KMS-11 (cell line): ENCODE data around the gene IFT25.
"Not testable (repeated sequence)": the region's sequence is repeated elsewhere in the genome, so short reads cannot be mapped to it uniquely, and the experiment has no call there.

Experiments
- H2AFZ ChIP-seq: fragments of 200-600 bp; sonication (generic); 2 replicates; pipeline ENCODE4 v1.6.1; 2016; ENCODE audit warnings: antibody characterized with exemption, mixed run types, low read depth
- H3K27ac ChIP-seq: fragments of 200-600 bp; sonication (generic); 2 replicates; pipeline ENCODE4 v1.6.1; 2016; ENCODE audit warnings: mild to moderate bottlenecking, mixed run types
- H3K27me3 ChIP-seq: fragments of 200-600 bp; sonication (generic); 2 replicates; pipeline ENCODE4 v1.6.1; 2017; ENCODE audit warnings: mild to moderate bottlenecking, low read depth, mixed run types, moderate library complexity; ENCODE audit not compliant: insufficient read depth
- H3K36me3 ChIP-seq: fragments of 200-600 bp; sonication (generic); 2 replicates; pipeline ENCODE4 v1.6.1; 2017; ENCODE audit warnings: mild to moderate bottlenecking, mixed run types; ENCODE audit not compliant: insufficient read depth
- H3K4me1 ChIP-seq: fragments of 200-600 bp; sonication (generic); 2 replicates; pipeline ENCODE4 v1.6.1; 2016; ENCODE audit warnings: mild to moderate bottlenecking, low read depth, mixed run types; ENCODE audit not compliant: poor library complexity, severe bottlenecking
- H3K4me2 ChIP-seq: fragments of 200-600 bp; sonication (generic); 2 replicates; pipeline ENCODE4 v1.7.0; 2016; ENCODE audit warnings: mild to moderate bottlenecking, mixed run types
- H3K4me3 ChIP-seq: fragments of 200-600 bp; sonication (generic); IDR thresholded peaks from 2 replicates; pipeline ENCODE4 v1.6.1; 2017; ENCODE audit warnings: low read depth, low read length, mixed read lengths; ENCODE audit not compliant: insufficient read depth
- H3K79me2 ChIP-seq: fragments of 200-600 bp; sonication (generic); 2 replicates; pipeline ENCODE4 v1.6.1; 2016; ENCODE audit warnings: low read depth, mixed run types; ENCODE audit not compliant: insufficient read depth
- H3K9ac ChIP-seq: fragments of 200-600 bp; sonication (generic); 2 replicates; pipeline ENCODE4 v1.6.1; 2016; ENCODE audit warnings: mild to moderate bottlenecking, mixed run types
- H4K20me1 ChIP-seq: fragments of 200-600 bp; sonication (generic); 2 replicates; pipeline ENCODE4 v1.6.1; 2016; ENCODE audit warnings: mild to moderate bottlenecking, mixed run types; ENCODE audit not compliant: insufficient read depth
- CTCF ChIP-seq: fragments of 200-600 bp; sonication (generic); conservative IDR thresholded peaks from 2 replicates; pipeline ENCODE4 v1.6.1; 2017; ENCODE audit warnings: low read depth, mild to moderate bottlenecking, antibody characterized with exemption, low read length, moderate library complexity, mixed read lengths

IFT25 gene

DNA sequence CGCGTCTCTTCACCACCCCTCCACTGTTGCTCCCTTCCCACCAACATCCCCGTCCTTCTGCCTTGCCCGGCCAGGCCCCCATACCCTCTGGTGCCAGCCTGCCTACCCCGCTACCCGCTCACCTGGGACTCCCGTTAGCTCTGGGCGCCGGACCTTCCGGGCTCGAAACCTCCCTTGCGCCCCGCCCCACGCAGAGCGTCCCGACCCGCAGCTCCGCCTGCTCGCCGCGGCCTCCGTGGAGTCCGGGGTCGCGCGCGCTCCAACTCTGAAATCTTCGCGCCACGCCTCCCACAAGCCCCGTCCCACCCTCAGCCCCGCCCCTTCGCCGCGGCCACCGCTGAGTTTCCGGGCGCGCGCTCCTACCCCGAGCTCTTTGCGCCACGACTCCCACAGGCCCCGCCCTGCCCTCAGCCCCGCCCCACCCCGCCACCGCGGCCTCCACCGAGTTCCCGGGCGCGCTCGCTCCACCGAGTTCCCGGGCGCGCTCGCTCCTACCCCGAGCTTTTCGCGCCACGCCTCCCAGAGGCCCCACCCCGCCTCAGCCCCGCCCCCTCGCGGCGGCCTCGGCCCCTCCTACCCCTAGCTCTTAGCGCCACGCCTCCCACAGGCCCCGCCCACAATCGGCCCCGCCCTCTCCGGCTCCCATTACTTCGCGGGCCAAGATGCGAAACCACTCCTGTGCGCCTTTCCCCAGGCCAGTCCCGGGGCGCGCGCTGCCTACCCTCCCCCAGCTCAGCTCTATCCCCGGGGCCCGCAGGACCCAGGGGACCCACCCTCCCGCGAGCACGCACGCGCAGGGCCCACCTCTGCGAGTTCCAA, at the start of gene IFT25:
Gene IFT25, minus strand, starts transcription at position 267 of the 819 bp plus-strand sequence. CDS start 5,617 bp downstream, outside the sequence.
- H3K27me3 ChIP-seq: no peaks in the 10 kb centered on the region
- H3K27ac ChIP-seq: peak within 1 kb of the TSS; percentile 39
- peaks cover 25% of the 10 kb centered on the region for H3K4me1 ChIP-seq
- H3K79me2 ChIP-seq: peaks cover 34% of the 10 kb centered on the region; the same call in 1 of the 2 replicates
- TF ChIP-seq CTCF: no peak
- H4K20me1 ChIP-seq: no peaks in the 10 kb centered on the region
- H2AFZ ChIP-seq: peak within 1 kb of the TSS; percentile 94
- peak within 1 kb of the TSS; percentile 51 for H3K9ac ChIP-seq
- H3K4me3 ChIP-seq: peak within 1 kb of the TSS; percentile 93
- no peaks in the 10 kb centered on the region for H3K36me3 ChIP-seq
- peak within 1 kb of the TSS; percentile 93 for H3K4me2 ChIP-seq

DNA sequence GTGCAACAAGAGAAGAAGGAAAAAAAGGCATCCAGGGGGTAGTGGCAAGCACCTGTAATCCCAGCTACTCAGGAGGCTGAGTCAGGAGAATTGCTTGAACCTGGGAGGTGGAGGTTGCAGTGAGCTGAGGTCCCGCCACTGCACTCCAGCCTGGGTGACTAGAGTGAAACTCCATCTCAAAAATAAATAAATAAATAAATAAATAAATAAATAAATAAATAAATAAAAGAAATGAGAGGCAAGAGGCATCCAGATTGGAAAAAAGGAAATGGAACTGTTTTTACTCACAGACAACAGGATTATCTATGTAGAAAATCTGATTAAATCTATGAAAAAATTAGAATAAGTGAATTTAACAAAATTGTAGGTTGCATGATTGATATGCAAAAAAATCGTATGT, 49.0 kb upstream of the IFT25 start:
- not testable (repeated sequence) for H3K4me2 ChIP-seq, H3K9ac ChIP-seq, H3K79me2 ChIP-seq

DNA sequence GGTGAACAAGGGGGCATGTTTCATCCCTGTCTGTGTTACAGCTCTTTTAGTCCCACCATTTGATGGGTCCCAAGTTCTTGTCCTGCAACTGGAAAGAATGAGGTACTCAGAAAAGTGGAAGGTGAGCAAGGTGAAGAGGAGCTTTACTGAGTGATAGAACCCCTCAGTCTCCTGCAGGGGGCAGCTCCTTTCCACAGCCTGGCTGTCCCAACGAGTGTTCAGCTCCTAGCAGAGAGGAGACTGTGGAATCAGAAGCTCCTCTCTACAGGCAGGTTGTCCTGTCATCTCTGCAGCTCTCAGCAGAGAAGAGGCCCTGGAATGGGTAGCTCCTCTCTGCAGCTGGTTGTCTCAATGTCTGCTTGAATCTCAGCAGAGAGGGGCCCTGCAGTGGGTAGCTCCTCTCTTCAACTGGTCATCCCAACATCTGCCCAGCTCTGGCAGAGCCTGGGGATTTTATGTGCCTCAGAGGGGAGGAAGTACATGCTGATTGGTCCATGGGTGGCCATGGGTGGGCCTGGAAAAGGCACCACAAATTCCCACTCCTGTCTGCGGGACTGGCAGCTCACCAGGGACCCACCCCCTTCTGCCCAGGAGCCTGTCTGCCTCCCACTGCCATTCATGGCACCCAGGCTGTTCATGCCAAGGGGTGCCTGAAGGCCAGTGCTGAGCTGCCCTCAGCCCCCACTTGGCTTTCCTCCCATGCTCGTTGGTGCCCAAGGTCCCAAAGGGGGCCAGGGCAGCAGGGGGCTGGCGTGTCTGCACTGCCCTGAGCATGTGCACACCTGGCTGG, 46.8 kb upstream of the IFT25 start:
- H3K27ac ChIP-seq: no peak overlapping the region
- TF ChIP-seq CTCF: peak; percentile 35; the same call in 1 of the 2 replicates
- H3K9ac ChIP-seq: no peak overlapping the region
- H3K27me3 ChIP-seq: no peaks in the 10 kb centered on the region
- no peak overlapping the region for H3K4me2 ChIP-seq
- H3K79me2 ChIP-seq: no peaks in the 10 kb centered on the region
- peaks cover 6% of the 10 kb centered on the region for H3K4me1 ChIP-seq
- no peaks in the 10 kb centered on the region for H3K36me3 ChIP-seq
- H2AFZ ChIP-seq: no peak overlapping the region; the same call in 1 of the 2 replicates
- no peak overlapping the region for H3K4me3 ChIP-seq
- H4K20me1 ChIP-seq: no peaks in the 10 kb centered on the region

More for the DNA sequence above, 49.0 kb upstream of the IFT25 start:
- not testable (repeated sequence) for H3K36me3 ChIP-seq, H3K27ac ChIP-seq, H3K4me3 ChIP-seq, H2AFZ ChIP-seq, H3K4me1 ChIP-seq, H4K20me1 ChIP-seq, H3K27me3 ChIP-seq

DNA sequence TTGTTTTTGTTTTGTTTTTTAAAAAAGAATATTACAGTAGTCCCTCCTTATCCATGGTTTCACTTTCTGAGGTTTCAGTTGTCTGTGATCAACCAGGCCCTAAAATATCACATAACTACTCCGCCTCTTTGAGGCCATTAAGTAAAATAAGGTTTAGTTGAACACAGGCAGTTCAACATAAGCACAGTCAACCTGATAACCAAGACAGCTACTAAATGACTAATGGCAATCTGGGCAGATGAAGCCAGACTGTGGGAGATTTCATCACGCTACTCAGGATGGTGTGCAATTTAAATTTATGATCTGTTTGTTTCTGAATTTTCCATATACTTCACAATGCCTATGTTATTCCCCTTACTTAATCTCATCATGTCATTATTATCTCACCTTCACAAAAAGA, 42.4 kb upstream of the IFT25 start:
- no peak overlapping the region for H3K4me3 ChIP-seq
- H3K27me3 ChIP-seq: no peaks in the 10 kb centered on the region
- H3K79me2 ChIP-seq: no peaks in the 10 kb centered on the region
- H4K20me1 ChIP-seq: no peaks in the 10 kb centered on the region
- no peak overlapping the region for H3K9ac ChIP-seq
- TF ChIP-seq CTCF: no peak
- no peak overlapping the region for H2AFZ ChIP-seq
- peaks cover 6% of the 10 kb centered on the region for H3K4me1 ChIP-seq
- H3K36me3 ChIP-seq: no peaks in the 10 kb centered on the region
- no peak overlapping the region for H3K27ac ChIP-seq
- H3K4me2 ChIP-seq: no peak overlapping the region
